Measurements from ENCODE around the gene HS3ST4. TPM values are rescaled to one million over a fixed set of nuclear protein-coding genes. Genes with fewer than 3 reads are reported as not detected.

HS3ST4 gene
- total RNA-seq, 2 experiments from 2014 or later: not detected

- Mint-ChIP-seq H3K4me3 (no peak overlapping the region), H3K27ac (no peak overlapping the region), H3K36me3 (ENCODE audit: low read depth) (no peaks in the 10 kb centered on the region), H3K4me1 (ENCODE audit: low read depth) (peaks cover 2% of the 10 kb centered on the region), H3K9me3 (no peaks in the 10 kb centered on the region), H3K27me3 (peaks cover 25% of the 10 kb centered on the region)
- ATAC-seq (no peak), DNase-seq (no peak)
- intact Hi-C loops (cut with micrococcal nuclease): loop anchor here (5.0 kb wide), 1 partner anchor 1277 kb away; no protein-coding TSS in a partner anchor
- TF ChIP-seq CTCF (IDR thresholded peaks at IDR 0.05): no peak
- POLR2A ChIA-PET: no interaction called here
- CTCF ChIA-PET: no interaction called here
These were observed 143.4 kb downstream of the HS3ST4 start for GRCh38 chr16:25835126-25835525.

GRCh38 chr16:25838724-25839186 is 147.0 kb downstream of the HS3ST4 start:
- TF ChIP-seq CTCF (IDR thresholded peaks at IDR 0.05): peak; percentile 81
- H3K4me3 Mint-ChIP-seq: no peak overlapping the region
- POLR2A ChIA-PET: no interaction called here
- intact Hi-C loops (cut with micrococcal nuclease): loop anchor here (5.0 kb wide), 1 partner anchor 1274 kb away; no protein-coding TSS in a partner anchor
- peak; percentile 26 for DNase-seq
- no peak overlapping the region for H3K27ac Mint-ChIP-seq
- no peaks in the 10 kb centered on the region for H3K36me3 Mint-ChIP-seq (ENCODE audit: low read depth)
- no peaks in the 10 kb centered on the region for H3K9me3 Mint-ChIP-seq
- H3K4me1 Mint-ChIP-seq (ENCODE audit: low read depth): peaks cover 2% of the 10 kb centered on the region
- CTCF ChIA-PET: interaction anchor here (0.6 to 2.4 kb wide), 9 partner anchors 8 to 1411 kb away, joined by 3 to 6 read pairs (median 4); no protein-coding TSS in a partner anchor
- ATAC-seq: peak; percentile 34
- H3K27me3 Mint-ChIP-seq: peaks cover 15% of the 10 kb centered on the region

GRCh38 chr16:25841761-25842160 is 150.0 kb downstream of the HS3ST4 start:
- Mint-ChIP-seq H3K27ac (no peak overlapping the region), H3K4me3 (no peak overlapping the region), H3K4me1 (ENCODE audit: low read depth) (peaks cover 2% of the 10 kb centered on the region), H3K9me3 (no peaks in the 10 kb centered on the region), H3K36me3 (ENCODE audit: low read depth) (no peaks in the 10 kb centered on the region), H3K27me3 (peaks cover 19% of the 10 kb centered on the region)
- TF ChIP-seq CTCF (IDR thresholded peaks at IDR 0.05): no peak
- ATAC-seq (no peak), DNase-seq (no peak)
- intact Hi-C loops (cut with micrococcal nuclease): no loop called here
- CTCF ChIA-PET: interaction anchor here (1.0 kb wide), 1 partner anchor 804 kb away, joined by 3 read pairs; no protein-coding TSS in a partner anchor
- POLR2A ChIA-PET: no interaction called here

- no peak for DNase-seq
- H3K9me3 Mint-ChIP-seq: no peaks in the 10 kb centered on the region
- TF ChIP-seq CTCF (IDR thresholded peaks at IDR 0.05): no peak
- POLR2A ChIA-PET: no interaction called here
- no peaks in the 10 kb centered on the region for H3K36me3 Mint-ChIP-seq (ENCODE audit: low read depth)
- CTCF ChIA-PET: interaction anchor here (1.2 kb wide), 1 partner anchor 8 kb away, joined by 4 read pairs; no protein-coding TSS in a partner anchor
- no peaks in the 10 kb centered on the region for H3K4me1 Mint-ChIP-seq (ENCODE audit: low read depth)
- peaks cover 7% of the 10 kb centered on the region for H3K27me3 Mint-ChIP-seq
- H3K27ac Mint-ChIP-seq: no peak overlapping the region
- intact Hi-C loops (cut with micrococcal nuclease): no loop called here
- H3K4me3 Mint-ChIP-seq: no peak overlapping the region
- ATAC-seq: no peak
These were observed 154.1 kb downstream of the HS3ST4 start for GRCh38 chr16:25845901-25846300.

GRCh38 chr16:25854141-25854540 is 162.4 kb downstream of the HS3ST4 start:
- intact Hi-C loops (cut with micrococcal nuclease): no loop called here
- no peaks in the 10 kb centered on the region for H3K4me1 Mint-ChIP-seq (ENCODE audit: low read depth)
- CTCF ChIA-PET: interaction anchor here (0.6 kb wide), 1 partner anchor 16 kb away, joined by 3 read pairs; no protein-coding TSS in a partner anchor
- peaks cover 14% of the 10 kb centered on the region for H3K27me3 Mint-ChIP-seq
- H3K36me3 Mint-ChIP-seq (ENCODE audit: low read depth): no peaks in the 10 kb centered on the region
- ATAC-seq (no peak), DNase-seq (no peak)
- POLR2A ChIA-PET: no interaction called here
- no peak for TF ChIP-seq CTCF (IDR thresholded peaks at IDR 0.05)
- no peak overlapping the region for H3K27ac Mint-ChIP-seq
- no peaks in the 10 kb centered on the region for H3K9me3 Mint-ChIP-seq
- no peak overlapping the region for H3K4me3 Mint-ChIP-seq

Measured in activated CD8-positive, alpha-beta T cell treated with anti-CD3 and anti-CD28 coated beads for 36 hours (primary cell).